GM19035 (cell line): ENCODE data around the gene C3orf52.
A peak's percentile ranks its signal among the peaks of the same experiment; 100 is the strongest.
"Not testable (repeated sequence)": the region's sequence is repeated elsewhere in the genome, so short reads cannot be mapped to it uniquely, and the experiment has no call there.

Experiments
- ATAC-seq: cut with Tn5 transposase; IDR thresholded peaks from one replicate; pipeline ENCODE4 v1.9.1; 2021; ENCODE audit not compliant: unreplicated experiment

The C3orf52 gene

DNA sequence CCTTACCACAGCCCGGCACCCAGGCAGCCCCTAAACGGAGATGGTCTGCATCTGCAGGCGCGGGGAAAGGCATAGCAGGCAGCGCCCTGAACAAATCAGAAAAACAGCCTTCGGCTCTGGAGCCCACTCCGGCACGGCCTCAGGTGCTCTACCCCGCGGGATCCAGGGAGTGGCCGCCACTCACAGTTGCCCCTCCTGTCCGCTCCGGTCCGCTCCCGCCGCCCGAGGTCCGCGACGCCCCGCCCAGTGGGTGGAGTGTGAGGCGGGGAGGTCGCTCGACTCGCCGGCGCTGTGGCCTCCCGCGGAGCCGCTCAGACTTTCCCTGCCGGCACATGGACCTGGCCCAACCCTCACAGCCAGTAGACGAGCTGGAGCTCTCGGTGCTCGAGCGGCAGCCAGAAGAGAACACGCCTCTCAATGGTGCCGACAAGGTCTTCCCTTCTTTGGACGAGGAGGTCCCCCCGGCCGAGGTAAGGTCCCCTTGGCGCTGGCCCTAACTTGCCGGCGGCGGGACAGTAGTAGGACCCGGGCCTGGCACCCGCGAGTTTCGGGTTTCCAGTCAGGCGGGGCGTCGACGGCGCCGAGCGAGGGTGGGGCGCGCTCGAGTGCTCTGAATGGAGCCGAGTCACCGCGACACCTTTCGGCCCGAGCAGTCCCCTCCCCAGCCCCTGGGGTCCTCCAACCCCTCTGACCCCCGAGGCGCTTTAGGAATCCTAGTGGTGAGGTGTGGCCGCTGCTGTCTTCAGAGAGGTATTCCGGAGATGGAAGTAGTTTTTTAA, at the start of gene C3orf52:
Gene C3orf52, plus strand, starts transcription at position 314 of the 779 bp plus-strand sequence. Its CDS starts 19 bp downstream, at position 333.
- ATAC-seq: peak; percentile 94

GRCh38 chr3:112037194-112037593, 49.0 kb upstream of the C3orf52 start:
- ATAC-seq: not testable (repeated sequence)

- ATAC-seq: no peak
These were observed 47.3 kb upstream of the C3orf52 start for GRCh38 chr3:112038863-112039262.

- no peak for ATAC-seq
These were observed 44.9 kb upstream of the C3orf52 start for GRCh38 chr3:112041321-112041720.

- ATAC-seq: no peak
These were observed 43.3 kb upstream of the C3orf52 start for GRCh38 chr3:112042842-112043280.

DNA sequence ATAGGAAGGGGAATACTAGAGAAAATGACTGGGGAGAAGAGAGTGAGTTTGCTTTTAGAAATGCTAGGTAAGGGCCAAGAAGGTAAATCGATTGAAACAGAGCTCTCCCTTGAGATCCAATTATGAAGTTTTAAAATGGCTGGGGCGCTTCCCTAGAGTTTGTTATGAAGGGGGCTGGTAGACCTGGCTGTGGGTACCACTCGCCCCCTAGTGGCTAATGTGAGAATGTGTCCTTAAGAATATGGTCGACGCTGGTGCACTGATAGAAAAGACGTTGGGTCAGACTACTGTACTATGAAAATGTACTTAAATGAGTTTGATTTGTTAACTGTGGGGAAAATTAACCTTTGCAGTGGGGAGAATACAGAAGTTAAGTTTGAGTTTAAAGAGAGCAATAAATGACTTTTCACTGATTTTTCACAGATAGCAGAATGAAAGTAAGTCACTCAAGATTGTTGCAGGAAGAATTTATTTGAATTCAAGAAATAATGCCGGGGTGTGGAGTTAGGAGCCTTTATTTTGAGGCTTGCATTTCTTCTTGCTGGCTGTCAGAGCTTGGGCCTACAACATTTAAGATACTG, 42.5 kb upstream of the C3orf52 start:
- peak; percentile 94 for ATAC-seq

DNA sequence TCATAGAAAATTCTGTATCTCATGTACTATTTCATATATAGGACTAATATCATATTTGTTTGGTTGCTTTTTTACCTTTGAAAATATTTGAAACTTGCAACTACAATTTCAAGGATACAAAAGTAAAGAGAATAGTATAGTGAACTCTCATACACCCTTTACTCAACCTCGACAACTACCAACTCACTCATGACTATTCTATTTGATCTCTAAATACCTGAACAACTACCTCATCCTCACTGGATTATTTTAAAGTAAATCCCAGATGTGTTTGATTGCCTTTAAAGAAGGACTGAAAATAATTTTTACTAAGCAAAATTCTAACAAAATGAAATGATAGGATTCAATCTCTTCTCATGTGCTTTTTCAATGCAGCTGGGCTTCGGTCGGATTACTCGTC, 39.6 kb upstream of the C3orf52 start:
- ATAC-seq: no peak

DNA sequence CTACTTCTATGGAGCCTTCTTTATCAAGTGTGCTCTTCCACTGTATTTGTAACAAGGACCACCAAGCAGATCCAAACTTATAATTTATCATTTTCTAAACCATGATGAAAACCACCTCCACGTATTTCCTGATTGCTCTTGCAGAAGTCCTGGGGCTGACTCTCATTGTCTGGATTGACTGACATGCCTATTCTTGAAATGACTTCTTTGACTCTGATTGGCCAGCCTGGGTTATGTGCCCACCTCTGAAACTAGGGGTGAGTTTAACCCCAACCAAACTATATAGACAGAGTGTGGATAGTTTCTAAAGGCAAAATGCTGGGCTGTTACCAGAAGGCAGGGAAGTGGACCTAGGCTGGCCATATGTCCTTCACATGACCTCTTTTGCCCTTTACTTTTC, 38.9 kb upstream of the C3orf52 start:
- no peak for ATAC-seq

DNA sequence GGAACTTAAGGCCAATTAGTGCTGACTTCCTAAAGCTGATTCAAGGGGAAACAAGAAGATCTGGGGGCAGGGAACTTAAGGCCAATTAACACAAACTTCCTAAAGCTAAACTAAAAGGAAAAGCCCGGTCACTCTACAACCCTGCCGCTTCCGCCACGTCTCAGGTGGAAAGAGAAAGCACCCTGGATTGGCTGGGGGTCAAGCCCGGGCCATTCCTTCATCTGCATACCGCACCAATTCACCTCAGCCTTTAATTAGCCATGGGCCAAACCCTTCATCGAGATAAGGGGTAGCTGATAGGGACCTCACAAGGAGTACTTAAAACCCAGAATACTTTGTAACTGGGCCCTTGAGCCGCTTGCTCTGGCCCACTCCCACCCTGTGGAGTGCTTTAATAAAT, 37.3 kb upstream of the C3orf52 start:
- ATAC-seq: no peak

- no peak for ATAC-seq
These were observed 33.0 kb upstream of the C3orf52 start for GRCh38 chr3:112053229-112053628.

DNA sequence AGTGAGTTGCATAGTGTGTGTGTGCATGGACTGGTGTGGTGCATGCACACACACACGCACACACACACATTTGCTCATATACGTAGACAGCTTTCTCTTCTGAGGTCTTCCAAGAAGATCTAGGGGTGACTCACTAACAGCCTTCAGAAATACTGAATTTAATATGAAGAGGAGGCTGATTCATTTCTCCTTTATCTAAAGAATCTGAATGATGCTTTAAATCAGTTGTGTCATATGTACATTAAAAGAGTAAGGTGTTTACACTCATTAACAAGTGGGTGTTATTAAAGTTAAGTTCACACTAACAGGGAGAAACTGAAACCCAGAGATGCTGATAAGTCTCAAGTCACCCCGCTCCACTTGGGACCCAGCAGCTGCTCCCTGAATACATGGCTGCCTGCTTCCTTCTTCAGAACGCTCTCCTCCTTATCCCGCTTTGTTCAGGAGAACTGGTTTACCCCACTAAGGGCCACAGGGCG, 29.7 kb upstream of the C3orf52 start:
- ATAC-seq: no peak

DNA sequence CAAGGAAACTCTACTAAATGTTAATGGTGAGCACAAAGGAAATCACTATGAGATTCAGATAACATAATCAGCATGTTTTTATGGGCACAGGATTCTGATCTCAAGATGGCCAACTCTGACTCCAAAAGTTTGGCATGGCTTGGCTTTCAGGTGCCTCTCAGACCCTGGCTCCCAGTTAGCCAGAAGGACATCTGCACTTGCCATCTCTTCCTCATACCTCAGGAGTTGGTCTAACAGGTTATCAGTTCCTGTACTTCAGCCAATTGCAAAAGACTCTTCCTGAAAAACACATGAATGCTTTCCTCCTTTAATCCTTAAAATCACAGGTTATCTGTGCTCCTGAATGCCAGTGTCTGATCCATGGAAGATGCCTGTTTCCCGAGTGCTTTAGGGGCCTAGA, 26.7 kb upstream of the C3orf52 start:
- no peak for ATAC-seq

DNA sequence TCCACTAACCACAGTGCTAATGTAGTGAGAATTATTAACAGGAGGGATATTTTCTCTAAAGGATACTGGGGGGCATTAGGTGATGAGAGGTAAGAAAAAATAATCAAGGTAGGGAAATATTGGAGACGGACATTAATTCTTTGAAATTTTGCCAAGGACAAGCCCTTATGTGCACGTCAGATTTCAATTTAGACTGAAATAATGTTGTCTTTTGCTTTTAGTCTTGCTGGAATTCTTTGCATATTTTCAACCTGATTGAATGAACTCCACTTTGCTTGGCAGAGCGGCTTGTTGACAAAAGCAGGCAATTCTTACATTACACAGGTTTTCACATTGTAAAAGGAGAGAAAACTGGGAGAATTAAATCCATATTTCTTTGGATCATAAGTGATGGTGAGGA, 25.0 kb upstream of the C3orf52 start:
- no peak for ATAC-seq

- not testable (repeated sequence) for ATAC-seq
These were observed 13.7 kb upstream of the C3orf52 start for GRCh38 chr3:112072387-112073060.

DNA sequence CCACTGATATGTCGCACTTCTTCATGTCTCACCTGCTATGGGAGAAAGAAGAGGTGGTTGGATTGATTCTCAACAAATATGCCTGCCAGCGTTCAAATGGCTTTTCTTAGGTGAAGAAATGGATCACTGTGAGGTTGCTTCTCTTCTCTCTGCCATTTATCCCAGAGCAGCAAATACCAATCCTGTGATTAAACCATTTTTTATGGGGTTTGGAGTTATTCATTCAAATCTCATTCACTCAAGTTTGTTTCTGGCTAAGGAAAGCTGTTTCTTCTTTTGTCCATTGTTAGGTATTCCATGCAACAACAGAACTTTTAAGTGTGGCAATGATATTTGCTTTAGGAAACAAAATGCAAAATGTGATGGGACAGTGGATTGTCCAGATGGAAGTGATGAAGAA, 12.2 kb upstream of the C3orf52 start:
- no peak for ATAC-seq

DNA sequence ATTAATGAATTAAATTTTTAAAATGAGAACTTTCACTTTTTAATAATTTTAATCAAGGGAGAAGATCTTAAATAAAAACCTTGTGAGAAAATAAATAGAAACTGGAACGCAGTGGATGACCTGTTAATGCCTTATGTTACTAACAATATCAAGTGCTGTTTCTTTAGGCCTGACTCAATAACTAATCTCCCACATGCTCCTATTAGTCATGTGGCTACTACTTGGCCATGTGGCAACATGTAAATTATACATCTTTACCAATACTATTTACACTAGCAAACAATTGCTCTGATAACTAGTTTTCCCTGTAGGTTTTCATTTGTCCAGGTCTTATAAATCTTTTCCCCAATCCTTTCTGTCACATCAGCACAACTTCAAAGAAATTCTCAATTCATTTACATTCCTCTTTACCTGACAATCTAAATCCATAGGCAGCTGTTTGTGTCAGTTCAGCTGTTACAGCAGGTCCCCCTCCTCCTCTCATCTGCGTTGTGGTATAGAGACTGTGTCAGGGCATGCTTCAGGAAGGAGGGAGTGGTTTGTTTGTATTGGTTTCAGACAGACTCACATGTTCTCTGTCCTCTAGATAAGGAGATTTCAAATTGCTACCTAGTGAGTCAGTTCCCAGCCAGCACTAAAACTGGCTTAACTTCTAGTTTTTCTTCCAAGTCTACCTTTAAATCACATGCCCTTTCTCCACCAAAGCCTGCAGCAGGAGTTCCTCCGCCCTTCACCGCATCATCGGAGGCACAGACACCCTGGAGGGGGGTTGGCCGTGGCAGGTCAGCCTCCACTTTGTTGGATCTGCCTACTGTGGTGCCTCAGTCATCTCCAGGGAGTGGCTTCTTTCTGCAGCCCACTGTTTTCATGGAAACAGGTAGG, 11.3 kb upstream of the C3orf52 start:
- ATAC-seq: peak; percentile 90

DNA sequence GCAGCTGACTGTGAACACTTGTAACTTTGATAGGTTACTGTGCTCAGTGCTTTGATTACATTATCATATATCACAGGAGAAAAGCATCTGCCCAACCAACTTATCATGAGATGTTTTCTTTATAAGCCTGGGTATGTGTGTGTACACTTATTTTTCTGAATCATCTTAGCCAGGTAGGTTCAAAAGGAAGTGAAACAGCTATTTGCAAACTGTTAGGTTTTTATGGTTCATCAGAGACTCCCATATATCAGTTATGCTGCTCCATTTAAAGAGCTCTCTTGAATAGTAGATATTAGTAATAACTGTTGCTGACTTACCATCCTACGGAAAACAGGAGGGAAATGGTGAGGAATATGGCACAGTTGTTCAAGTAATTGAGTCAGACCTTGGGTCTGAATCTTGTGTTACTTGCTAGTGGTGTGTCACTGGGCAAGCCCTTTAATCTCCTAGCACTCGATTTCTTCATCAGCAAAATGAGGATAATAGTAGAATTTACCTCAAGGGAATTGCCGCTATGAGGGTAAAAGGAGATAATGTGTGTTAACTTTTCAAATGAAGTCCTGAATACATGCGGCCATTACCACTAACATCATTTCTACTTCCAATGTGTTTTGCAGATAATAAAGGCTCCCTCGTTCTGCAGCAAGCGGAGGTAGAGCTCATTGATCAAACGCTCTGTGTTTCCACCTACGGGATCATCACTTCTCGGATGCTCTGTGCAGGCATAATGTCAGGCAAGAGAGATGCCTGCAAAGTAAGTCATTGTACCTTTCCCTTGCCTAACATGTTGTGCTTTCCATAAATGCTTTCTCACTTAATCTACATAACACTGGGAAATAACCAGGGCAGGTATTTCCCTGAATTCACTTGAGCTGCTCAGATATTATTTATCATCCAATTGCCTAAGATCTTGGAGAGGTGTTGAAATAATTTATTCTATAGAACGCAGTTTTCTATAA, 7.8 kb upstream of the C3orf52 start:
- peak; percentile 48 for ATAC-seq

DNA sequence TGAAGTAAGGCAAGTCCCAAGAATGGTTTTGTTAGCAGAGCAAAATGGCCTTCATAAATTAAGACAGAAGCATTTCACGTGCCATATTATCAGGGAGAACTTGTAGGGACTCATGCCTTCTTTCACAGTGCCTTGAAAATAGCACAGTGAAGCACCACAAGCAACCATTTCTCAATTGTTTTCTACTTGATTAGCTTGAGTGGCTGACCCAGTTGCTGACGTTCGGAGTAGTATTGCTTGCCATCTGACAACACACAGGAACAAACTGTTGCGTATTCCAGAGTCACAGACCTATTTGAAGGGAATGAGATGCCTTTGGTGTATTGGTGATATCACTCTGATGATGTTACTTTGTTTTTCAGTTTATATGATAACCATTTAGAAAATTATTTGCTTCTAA, 3.0 kb upstream of the C3orf52 start:
- no peak for ATAC-seq

DNA sequence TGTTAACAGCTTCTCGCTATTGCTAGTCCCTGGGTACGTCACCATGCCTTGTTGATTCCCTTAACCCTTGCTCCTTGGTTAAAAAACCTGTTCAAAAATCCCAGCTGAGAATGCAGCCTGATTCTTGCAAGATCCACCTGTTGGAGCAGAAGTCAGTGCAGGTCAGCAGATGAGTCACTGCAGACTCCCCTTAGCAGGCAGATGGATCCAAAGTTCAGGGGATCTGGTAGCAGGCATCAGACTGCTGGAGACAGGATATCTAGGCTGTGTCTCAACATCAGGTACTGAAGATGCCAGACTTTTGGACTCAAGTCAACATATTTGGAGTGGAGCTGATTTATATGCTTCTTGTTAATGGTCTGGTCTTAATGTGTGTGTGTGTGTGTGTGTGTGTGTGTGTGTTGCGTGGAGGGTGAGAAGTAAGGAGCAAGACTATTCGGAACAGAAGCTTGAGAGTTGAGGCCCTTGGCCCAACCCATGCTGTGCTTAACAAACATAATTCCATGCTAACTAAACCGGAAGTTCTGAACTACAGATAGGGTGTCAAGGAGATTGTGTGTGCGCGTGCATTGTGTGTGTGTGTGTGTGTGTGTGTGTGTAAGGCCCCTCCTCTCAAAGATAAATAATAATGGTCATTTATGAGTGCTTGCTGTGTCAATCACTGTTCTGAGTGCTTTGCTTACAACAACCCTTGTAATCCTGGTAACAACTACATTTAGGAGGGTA, 1.0 kb upstream of the C3orf52 start:
- ATAC-seq: no peak
